AG09309 (cell line): Measurements from ENCODE around the gene ARHGAP25.
A peak's percentile ranks its signal among the peaks of the same experiment; 100 is the strongest.

Source experiments
- DNase-seq: peaks from one replicate; pipeline ENCODE4 v3.0.0-alpha.2; 2010; ENCODE audit warnings: low read depth
- H3K4me3 ChIP-seq: 2 replicates; pipeline ENCODE4 v1.5.1; 2011; ENCODE audit warnings: mild to moderate bottlenecking, low read depth, low read length, moderate library complexity; ENCODE audit not compliant: control insufficient read depth
- TF ChIP-seq, protein P1 (sequence below): IDR thresholded peaks from 2 replicates; pipeline ENCODE4 v1.5.1; 2011; ENCODE audit warnings: mild to moderate bottlenecking, low read depth, low read length, inconsistent platforms; ENCODE audit not compliant: insufficient read depth, control insufficient read depth; ENCODE audit errors: missing control alignments

The ARHGAP25 gene

GRCh38 chr2:68825866-68826265 lies 91.3 kb downstream of the ARHGAP25 start:
- H3K4me3 ChIP-seq, result no peak overlapping the region
- TF ChIP-seq, protein P1, sequence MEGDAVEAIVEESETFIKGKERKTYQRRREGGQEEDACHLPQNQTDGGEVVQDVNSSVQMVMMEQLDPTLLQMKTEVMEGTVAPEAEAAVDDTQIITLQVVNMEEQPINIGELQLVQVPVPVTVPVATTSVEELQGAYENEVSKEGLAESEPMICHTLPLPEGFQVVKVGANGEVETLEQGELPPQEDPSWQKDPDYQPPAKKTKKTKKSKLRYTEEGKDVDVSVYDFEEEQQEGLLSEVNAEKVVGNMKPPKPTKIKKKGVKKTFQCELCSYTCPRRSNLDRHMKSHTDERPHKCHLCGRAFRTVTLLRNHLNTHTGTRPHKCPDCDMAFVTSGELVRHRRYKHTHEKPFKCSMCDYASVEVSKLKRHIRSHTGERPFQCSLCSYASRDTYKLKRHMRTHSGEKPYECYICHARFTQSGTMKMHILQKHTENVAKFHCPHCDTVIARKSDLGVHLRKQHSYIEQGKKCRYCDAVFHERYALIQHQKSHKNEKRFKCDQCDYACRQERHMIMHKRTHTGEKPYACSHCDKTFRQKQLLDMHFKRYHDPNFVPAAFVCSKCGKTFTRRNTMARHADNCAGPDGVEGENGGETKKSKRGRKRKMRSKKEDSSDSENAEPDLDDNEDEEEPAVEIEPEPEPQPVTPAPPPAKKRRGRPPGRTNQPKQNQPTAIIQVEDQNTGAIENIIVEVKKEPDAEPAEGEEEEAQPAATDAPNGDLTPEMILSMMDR, result no peak
- DNase-seq, result no peak

DNA sequence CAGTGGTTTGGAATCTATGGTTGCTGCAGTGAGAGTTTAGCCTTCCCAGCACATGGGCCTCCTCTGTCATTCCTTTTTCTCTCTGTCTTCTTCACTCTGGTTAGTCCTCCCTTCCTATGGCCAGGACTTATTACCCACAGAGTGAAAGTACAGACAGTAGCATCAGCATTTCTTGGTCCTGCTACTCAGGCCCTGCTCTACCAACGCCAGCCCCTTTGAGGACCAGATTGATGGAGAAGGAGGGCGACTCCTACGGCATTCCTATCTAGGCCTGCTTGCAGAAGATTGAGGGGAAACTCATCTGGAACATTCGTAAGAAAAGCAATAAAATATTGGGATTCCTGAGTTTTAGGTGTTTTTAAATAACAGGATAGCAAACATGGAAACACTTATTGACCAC lies 93.1 kb downstream of the ARHGAP25 start:
- TF ChIP-seq, protein P1, result no peak
- DNase-seq, result no peak
- H3K4me3 ChIP-seq, result no peak overlapping the region

GRCh38 chr2:68828887-68829708 lies 94.5 kb downstream of the ARHGAP25 start:
- TF ChIP-seq, protein P1, result no peak
- H3K4me3 ChIP-seq, result no peak overlapping the region
- DNase-seq, result peak; percentile 94

DNA sequence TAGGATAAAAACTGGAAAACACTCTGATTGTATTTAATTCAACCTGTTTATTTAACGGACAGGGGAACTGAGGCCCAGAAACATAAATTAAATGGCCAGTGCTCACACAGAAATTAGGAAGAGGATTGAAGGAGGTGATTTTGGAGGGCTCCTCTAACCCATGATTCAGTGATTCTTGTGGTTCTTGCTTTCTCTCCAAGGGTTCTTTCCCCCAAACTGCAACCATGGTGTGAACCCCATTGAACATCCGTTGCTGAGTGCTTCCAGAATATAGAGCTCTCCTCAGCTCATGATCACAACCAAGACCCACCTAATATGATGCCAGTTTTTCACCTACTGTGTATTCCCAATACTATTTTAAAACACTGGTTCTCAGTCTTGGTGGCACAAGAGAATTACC lies 95.1 kb downstream of the ARHGAP25 start:
- TF ChIP-seq, protein P1, result no peak
- DNase-seq, result no peak
- no peak overlapping the region for H3K4me3 ChIP-seq

DNA sequence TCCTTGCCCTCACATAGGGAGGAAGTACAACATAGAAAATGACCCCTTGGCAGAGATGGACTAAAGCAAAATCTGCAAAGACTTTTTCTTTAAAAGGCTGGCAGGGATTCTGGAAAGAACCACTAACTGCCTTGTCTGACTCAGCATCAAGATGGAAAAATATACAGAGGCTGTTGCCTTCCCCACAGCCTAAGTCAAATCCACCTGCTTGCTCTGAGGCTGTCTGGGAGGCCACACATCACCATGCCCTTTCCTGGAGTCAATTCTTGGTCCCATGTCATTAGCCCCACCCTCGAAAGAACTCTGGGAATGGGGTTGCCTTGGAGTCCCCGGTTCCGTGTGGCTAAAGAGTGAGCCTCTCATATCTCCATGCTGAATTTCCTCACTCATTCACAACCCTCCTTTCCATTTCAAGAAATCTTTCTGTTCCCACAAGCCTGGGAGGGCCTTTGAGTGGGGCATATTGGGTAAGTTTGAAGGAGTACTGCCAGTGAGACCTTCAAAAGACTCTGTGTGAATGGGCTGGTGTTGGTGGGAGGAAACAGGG lies 97.1 kb downstream of the ARHGAP25 start:
- no peak for DNase-seq
- TF ChIP-seq, protein P1, result no peak
- no peak overlapping the region for H3K4me3 ChIP-seq

DNA sequence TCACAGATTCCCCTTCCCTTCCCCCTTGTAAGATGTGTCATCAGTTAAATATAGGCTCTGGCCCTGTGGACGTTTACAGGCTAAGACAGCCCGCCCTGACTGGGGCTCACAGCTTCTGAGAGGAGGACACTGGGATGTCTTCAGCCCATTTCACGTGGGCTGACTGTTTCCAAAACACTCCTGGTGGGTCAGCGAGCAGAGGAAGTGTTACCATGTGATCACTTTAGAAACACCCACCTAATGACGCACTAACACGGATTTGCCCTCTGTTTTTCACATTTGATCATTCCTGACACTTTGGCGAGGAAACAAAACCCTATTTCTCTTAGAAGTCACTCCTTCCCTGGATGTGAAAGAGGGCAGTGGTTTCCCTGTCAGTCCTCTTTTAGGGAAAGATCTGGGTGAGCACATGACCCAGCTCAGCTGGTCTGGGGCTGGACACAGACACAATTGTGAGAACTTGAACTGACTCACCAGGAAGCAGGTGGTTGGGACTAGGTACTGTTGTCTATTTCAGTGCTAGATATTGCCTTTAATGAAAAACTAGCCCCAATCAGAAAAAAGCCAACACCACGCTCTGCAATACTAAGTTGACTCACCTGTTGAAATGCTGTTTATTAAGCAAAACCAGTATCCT lies 97.7 kb downstream of the ARHGAP25 start:
- TF ChIP-seq, protein P1, result no peak

More for the DNA sequence above, 97.7 kb downstream of the ARHGAP25 start:
- no peak overlapping the region for H3K4me3 ChIP-seq
- no peak for DNase-seq
